KG1 (cell line): ENCODE measurements around the gene DHRS7B.
"Not testable (repeated sequence)": the region's sequence is repeated elsewhere in the genome, so short reads cannot be mapped to it uniquely, and the experiment has no call there.

Experiments used
- DNase-seq: peaks from one replicate; lab custom pipeline; 2025; lab: John Stamatoyannopoulos, UW

DHRS7B gene

DNA sequence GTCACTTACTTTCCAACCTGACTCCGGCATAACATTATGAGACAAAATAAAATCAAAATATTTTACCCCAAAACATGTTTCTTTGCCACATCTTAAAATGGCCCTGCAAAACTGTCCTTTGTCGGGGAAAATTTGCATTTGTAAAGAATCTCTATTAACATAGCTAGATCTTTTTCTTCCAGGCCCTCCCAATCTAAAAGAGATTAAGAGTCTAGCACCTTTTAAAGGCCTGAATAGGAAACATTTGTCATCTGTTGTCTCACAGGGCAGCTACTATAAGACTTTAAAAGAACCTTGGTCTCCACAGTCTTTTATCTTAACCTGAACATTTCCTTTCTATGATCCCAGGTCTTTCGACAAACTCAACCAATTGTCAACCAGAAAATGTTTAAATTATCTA lies 18.1 kb upstream of the DHRS7B start:
- DNase-seq: no peak

DNA sequence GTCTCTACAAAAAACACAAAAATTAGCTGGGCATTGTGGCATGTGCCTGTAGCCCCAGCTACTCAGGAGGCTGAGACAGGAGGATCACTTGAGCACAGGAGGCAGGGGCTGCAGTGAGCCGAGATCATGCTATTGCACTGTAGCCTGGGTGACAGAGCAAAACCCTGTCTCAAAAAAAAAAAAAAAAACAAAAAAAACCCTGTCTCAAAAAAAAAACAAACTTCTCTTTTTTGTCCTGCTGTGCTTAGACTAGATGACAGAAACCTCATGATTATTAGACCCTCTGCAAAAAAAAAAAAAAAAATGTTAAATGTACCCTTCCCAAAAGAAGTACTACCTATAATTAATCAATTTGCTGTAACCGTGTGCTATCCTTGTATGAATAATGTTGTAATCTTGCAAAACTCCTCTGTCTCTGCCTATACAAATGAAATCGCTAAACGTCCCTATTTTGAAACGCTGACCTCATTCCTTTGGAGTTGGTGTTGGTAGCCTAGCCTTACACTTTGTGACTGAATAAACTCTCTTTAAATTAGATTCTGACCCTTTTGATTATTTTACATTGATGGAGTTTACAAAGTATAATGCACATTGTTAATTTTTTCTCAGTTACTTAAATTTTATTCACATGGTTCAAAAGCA lies 13.6 kb upstream of the DHRS7B start:
- DNase-seq: no peak

DNA sequence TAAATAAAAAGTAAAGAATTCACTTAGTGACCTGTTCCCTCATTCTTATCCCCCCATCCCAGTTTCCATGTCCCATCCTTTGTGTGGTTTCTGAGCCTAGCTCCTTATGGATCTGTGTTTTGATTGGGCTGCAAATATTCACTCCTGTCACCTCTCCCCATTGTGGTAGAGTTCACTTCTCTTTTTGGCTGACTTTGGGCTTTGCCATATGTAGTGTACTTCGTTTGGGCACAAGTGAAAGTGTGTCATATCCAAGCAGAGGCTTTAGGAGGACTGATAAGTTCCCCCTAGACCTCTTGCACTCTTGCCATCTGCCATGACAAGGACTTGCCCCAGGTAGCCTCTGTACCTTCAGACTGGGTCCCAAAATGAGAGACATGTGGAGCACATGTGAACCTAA lies 13.0 kb upstream of the DHRS7B start:
- no peak for DNase-seq

DNA sequence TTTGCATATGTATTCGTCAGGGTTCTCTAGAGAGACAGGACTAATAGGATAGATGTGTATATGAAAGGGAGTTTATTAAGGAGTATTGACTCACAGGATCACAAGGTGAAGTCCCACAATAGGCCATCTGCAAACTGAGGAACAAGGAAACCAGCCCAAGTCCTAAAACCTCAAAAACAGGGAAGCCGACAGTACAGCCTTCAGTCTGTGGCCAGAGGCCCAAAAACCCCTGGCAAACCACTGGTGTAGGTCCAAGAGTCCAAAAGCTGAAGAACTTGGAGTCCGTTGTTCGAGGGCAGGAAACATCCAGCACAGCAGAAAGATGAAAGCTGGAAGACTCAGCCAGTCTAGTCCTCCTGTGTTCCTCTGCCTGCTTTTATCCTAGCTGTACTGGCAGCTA lies 12.0 kb upstream of the DHRS7B start:
- not testable (repeated sequence) for DNase-seq

DNA sequence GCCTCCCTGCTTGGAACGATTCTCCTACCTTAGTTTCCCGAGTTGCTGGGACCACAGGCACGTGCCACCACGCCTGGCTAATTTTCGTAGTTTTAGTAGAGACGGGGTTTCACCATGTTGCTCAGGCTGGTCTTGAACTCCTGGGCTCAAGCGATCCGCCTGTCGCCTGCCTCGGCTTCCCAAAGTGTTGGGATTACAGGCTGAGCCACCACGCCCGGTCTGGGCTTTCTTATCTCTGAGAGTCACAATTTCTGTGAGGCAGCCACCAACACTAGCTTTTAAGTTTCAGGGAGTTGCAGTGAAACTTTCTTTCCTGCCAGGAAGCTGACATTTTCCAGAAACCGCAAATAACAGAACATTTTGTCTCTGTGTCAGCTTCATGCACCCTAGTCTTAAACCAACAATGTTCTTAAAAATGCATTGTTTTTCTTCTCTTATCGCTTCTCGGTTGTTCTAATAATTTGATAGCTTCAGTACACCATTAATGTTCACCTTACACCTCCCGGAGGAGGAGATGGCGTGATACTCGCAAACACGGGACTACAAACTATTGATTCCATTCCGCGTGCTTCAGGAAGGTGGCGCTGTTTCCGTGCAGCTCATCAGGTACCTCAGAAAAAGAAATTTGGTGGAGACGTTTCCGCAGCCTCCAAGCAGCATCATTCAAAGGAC lies 7.4 kb upstream of the DHRS7B start:
- peak; percentile 1 for DNase-seq

DNA sequence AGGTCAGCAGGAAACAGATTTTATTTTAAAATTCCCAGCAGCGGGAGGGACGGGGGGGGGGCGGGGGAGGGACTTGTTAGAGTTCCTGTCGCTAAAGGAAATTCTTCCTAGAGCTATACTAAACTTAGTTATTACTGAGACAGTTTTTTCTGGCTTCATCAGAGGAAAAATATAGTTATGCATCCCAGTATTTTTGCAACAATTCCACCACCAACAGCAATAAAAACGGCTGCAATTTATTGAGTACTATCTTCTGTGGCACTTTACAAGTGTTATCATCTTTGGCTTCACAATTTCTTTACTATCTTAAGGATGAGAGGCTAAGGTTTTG lies 6.9 kb upstream of the DHRS7B start:
- no peak for DNase-seq

DNA sequence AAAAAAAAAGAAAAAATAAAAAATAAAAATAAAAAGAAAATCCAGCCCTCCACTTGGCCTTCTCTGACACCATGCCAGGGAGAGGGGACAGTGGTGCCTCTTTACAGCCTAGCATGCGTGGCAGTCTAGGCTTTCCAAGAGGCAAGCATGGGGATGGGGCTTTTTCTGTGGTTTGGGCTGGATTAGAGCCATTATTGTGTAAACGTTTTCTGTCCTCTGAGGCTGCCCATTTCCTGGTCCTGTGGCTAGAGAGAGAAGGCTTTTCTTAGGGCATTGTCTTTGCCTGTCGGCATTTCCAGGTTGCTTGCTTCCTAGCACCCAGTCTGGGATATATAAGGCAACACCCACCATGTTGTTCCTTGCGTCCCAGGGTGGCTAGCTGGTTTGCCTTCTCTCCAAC lies 2.7 kb upstream of the DHRS7B start:
- no peak for DNase-seq

DNA sequence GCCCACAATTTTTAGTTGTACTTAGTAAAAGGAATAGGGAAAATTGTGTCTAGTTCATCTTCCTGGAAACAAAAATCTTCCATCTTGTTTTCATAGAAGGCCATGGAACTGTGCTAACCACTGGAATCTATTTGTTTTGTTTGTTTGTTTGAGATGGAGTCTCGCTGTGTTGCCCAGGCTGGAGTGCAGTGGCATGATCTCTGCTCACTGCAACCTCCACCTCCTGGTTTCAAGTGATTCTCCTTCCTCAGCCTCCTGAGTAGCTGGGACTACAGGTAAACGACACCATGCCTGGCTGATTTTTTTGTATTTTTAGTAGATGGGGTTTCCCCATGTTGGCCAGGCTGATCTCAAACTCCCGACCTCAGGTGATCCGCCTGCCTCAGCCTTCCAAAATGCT lies 2.2 kb upstream of the DHRS7B start:
- DNase-seq: not testable (repeated sequence)

DNA sequence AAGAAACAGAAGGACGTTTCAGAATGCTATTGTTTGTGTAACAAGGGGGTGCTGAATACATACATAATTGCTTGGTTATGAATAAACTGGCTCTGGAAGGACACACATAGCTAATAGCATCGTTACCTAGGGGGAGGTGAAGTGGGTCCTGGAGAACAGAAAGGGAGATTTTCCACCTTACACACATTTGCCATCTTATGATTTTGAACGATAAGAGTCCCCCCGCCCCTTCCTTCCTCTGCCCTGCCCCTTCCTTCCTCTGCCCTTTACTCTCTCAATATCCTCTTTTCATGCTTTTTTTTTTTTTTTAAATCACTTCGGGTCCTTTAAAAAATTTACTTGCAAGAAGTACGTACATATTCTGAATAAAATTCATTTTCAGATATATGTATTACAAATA lies 902 bp upstream of the DHRS7B start:
- DNase-seq: no peak

DNA sequence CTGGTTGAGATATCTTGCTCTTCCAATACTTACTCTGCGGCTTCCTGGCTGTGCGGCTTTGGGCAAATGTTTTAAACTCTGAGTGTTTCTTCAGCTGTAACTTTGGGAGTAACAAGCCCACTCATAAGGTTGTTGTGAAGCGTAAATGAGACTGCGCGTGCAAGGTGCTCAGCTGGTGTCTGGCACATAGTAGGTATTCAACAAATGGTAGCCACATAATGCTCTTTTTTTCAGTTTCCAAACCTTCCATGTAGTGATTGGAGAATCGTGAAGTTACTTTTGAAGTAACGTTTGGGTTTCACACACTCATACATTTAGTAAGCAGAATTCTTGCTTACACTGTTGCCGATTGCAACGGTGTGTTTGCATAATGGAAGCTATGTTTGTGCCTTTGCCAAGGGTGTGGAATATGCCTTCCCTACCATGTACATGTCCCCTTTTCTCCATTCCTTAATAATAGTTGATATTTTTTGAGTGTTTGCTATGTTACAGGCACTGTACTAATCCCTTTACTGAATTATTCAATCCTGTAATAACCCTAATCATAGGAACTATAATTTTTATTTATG lies 829 bp downstream of the DHRS7B start:
- DNase-seq: no peak

DNA sequence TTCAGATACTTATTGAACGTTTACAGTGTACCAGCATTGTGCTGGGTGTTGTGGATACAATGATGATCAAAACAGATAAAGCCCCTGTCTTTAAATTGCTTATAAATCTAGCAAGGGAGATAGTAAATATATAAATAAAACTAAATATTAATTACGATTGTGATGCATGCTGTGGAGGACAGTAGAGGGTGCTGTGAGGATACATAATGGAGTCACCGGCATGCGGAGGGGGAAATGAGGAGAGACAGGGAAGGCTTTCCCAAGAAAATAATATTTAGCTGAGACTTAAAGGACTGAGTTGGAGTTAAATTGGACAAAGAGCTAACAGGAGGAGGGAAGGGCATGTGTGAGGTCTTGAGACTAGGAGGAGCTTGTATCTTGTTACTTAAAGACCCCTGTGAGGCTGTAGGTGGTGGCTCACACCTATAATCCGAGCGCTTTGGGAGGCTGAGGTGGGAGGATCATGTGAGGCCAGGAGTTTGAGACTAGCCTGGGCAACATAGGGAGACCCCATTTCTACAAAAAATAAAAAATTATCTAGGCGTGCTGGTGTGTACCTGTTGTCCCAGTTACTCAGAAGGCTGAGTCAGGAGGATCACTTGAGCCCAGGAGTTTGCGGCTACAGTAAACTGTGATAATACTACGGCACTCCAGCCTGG lies 2.4 kb downstream of the DHRS7B start:
- no peak for DNase-seq

DNA sequence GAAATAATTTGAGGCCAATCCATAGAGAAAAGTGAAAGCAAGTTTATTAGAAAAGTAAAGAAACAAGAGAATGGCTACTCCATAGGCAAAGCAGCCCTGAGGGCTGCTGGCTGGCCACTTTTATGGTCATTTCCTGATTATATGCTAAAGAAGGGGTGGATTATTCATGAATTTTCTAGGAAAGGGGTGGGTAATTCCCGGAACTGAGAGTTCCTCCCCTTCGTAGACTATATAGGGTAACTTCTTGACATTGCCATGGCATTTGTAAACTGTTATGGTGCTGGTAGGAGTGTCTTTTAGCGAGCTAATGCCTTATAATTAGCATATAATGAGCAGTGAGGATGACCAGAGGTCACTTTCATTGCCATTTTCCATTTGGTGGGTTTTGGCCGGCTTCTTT lies 4.4 kb downstream of the DHRS7B start:
- DNase-seq: no peak

DNA sequence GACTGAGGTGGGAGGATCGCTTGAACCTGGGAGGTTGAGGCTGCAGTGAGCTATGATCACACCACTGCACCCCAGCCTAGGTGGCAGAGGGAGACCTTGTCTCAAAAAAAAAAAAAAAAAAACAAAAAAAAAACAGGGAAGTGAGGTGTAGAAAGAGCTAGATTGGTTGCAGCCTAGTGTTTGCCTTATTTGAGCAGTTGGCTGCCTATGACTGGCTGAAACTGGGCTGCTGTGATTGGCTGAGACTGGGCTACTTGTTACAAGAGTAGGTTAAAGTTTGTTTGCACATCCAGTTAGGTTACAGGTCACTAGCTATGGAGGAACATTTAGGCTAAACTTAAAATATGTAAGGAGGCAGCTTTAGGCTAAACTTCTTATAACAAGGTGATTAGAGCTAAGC lies 5.7 kb downstream of the DHRS7B start:
- no peak for DNase-seq

DNA sequence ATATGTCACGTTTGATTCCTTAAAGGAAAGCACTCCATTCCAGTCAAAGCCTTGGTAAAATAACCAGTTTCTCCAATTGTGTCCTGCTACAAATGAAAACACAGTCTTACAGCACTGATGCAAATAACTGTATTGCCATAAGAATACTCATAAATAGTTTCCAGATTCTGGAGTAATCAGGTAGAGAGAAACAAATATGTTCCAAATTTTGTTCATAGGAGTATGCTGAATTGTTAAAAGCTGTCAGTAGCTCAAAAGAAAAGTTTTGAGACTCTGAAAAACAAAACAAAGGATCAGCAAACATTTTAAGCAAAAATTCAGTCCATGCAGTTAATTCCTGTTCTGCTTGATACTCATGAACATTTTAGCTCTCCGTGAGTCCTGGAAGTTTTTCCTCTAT lies 7.8 kb downstream of the DHRS7B start:
- DNase-seq: no peak

DNA sequence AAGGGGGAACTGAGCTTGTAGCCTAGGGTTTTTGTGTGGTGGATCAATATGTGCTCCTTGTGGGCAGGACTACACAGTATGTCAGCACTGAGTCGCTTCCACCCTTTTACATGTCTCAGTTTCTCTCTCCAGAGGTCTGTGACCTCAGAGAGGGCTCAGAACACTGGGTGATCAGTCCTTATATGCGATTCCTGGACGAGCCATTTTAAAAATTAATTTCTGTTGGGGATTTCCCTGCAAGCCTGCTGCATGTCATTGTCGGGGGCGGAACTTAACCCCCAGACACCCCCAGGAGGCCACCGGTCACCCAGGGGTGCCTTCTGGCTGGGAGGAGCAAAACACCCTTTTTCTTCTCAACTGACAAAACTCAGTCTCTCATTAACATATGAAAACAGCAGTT lies 14.1 kb downstream of the DHRS7B start:
- no peak for DNase-seq

DNA sequence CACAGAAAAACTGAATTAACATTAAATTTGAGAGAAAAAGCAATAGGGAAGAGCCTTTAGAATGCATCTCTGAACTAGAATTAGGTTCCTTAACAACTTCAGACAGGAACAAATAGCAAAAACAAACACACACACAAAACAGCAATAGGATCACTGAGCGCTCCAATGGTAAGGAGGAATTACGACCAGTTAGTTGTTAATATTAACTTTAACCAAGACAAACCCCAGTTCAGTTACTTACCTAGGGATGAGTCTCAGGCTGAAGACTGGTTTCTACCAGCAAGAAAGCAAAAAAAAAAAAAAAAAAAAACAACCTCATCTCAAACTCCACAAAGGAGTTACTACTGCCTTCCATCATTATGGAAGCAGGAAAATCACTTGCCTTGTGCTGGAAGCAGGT lies 14.6 kb downstream of the DHRS7B start:
- no peak for DNase-seq

DNA sequence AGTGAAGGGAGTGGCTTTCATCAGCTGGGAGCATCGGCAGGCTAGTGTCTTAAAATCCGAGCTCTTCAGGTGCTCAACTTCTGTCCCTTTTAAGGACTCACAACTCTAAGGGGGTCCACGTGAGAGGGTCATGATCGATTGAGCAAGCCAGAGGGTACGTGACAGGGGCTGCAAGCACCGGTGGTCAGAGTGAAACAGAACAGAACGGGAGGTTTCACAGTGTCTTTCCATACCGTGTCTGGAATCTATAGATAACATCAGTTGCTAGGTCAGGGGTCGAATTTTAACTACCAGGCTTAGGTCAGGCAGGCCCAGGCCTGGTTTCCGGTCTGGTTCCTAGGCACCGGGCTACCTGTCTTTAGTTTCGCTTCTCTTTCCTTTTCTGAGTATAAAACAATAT lies 15.3 kb downstream of the DHRS7B start:
- DNase-seq: not testable (repeated sequence)

DNA sequence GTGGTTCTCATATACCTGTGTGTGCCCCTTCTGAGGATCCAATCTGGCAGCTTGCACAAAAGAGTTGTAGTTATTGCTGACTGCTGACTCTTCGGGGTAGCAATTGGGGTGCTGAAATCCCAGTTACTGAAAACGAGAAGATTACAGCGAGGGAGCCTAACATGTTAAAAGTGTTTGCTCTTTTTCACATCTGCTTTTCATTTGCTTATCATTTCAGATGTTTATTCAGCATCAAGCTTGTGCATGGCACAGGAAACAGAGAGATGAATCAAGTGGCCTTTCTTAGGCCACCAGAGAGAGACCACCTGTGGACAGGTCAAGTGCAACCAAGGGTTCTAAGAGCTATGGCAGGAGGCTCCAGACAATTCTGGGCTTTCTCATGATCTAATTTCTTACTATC lies 16.9 kb downstream of the DHRS7B start:
- DNase-seq: no peak

DNA sequence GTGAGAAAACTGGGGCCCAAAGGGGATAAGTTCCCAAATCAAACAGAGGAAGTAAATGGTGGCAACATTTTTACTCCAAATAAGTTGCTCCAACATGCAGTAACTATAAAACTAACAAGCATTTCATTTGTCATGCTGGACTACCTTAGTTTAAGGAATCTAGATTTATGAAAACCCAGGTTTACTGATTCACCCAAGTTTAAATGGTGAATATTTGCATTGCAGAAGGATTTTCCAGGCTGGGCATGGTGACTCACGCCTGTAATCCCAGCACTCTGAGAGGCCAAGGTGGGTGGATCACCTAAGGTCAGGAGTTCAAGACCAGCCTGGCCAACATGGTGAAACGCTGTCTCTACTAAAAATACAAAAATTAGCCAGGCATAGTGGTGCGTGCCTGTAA lies 17.5 kb downstream of the DHRS7B start:
- DNase-seq: not testable (repeated sequence)

DNA sequence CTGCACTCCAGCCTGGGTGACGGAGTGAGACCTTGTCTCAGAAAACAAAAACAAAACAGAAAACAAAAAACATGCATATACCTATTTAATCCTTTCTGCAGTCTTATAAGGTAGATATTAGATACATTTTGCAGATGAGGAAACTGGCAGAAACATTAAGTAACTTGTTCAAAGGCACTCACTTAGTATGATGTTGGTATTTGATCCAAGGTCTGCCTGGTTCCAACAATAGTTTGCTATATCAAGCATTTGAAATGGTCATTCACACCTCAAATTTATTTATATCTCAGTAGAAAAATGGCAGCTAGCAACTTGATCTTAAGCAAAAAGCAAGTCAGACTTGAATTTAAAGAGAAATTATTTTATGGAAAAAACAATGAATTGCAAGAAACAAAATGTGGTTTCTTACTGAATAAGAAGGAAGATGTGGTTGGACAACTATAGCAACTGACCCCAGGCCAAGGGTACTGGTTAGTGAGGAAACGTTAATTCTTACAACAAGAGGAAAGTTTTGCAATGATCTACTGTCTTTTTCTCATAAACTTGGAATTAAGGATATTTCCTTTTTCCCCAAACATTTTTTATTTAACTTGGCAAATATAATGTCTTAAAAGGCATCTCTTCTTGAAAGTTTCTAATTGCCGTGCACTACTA lies 19.7 kb downstream of the DHRS7B start:
- DNase-seq: no peak

DNA sequence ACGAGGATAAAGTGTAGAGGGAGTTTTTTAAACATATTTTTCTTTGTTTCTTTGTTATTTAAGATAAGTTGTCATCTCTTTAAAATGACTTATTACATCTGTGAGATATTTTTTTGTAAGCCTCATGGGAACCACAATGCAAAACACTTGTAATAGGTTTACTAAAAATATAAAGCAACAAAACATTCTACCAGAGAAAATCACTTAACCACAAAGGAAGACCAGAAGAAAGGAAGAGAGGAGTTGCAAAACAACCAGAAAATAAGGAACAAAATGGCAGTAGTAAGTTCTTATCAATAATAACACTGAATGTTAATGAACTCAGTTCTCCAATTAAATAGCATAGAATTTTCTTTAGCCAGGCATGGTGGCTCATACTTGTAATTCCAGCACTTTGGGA lies 22.9 kb downstream of the DHRS7B start:
- no peak for DNase-seq

DNA sequence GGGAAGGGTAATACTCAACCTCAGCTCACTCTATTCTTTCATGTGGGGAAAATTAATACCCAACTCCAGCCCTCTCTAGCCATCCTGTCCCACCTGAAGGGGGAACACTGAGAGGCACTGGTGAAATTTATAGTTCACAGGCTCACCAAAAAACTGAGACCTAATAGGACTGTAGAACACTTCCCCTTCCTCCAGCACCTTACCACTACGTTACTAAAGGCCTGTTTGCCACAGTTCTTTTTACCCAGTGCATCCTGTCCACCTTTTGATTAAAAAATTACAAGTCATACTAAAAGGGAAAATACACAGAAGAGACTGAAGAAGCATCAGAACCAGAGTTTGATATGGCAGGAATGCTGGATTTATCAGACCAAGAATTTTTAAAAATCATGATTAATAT lies 26.0 kb downstream of the DHRS7B start:
- DNase-seq: no peak
